NCI-H146 treated with DMSO at 0.1 percent for 48 hours (cell line): ENCODE data around the gene COA1.
"Not testable (repeated sequence)": the region's sequence is repeated elsewhere in the genome, so short reads cannot be mapped to it uniquely, and the experiment has no call there.

Experiments
- DNase-seq: peaks from one replicate; lab custom pipeline; 2025; ENCODE audit not compliant: unreplicated experiment; lab: John Stamatoyannopoulos, UW

The COA1 gene

GRCh38 chr7:43602256-43602655 is 127.1 kb downstream of the COA1 start:
- no peak for DNase-seq

GRCh38 chr7:43600056-43600455 is 129.3 kb downstream of the COA1 start:
- no peak for DNase-seq

DNA sequence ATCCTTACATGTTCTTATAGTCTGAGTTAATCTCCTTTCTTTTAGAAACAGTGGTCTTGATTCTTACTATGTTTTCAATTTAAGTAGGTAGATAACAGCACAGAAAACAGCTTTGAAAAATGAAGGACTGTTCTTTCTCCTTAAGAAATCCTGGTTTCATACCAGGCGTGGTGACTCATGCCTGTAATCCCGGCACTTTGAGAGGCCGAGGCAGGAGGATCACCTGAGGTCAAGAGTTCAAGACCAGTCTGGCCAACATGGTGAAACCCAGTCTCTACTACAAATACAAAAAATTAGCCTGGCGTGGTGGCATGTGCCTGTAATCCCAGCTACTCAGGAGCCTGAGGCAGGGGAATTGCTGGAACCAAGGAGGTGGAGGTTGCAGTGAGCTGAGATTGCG is 132.9 kb downstream of the COA1 start:
- DNase-seq: not testable (repeated sequence)

DNA sequence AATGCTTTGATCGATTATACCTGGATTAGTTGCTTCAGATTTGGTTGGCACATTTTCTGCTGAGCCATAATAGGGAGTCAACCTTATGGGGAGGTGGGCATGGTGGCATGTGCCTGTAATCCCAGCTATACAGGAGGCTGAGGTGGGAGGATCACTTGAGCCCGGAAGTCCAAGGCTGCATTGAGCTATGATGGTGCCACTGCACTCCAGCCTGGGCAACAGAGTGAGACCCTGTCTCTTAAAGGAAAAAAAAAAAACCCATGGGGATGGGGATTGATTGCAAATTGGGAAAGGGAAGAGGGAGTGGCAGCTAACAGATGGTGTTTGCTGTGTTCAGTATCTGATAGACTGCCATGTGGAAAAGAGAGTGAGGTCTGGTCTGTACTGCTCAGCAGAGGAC is 135.3 kb downstream of the COA1 start:
- DNase-seq: no peak

GRCh38 chr7:43593010-43593409 is 136.3 kb downstream of the COA1 start:
- no peak for DNase-seq

DNA sequence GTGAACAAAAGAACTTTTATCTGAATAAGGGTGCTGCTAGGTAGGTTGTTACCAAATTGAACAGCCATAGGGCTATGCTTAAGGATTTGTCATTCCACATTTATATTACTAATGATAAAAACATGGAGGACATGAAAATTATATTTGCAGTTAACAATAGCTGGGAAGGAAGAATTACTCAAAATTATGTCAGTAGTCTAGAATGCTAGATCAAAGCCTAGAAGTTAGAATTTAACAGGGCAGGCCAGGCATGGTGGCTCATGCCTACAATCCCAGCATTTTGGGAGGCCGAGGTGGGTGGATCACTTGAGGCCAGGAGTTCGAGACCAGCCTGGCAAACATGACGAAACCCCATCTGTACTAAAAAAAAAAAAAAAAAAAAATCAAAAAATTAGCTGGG is 137.0 kb downstream of the COA1 start:
- no peak for DNase-seq

DNA sequence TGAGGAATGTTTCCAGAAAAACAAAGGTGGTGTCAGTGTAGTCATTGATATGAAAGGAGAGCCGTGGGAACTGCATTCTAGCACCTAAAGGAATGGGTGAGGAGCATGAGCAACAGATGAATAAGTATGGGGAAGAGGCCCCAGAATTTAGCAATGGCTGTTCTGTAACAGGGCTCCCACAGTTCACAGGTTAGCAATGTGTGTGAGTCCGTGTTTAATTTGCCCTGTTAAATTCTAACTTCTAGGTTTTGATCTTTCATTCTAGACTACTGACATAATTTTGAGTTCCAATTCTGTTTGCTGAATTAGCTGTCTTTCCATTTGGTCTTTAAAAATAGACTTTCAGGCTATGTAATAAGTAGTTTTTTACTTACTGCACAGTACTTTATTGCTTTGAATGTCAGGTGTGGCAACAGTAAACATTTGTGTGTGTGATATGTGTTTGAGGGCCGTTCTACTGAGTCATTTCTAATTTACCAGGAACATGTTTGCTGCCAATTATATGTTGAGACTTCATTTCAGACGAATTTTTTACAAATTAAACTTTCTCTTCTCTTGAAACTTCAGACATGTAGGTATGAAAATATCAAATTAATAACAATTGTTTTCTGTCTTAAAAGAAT is 137.7 kb downstream of the COA1 start:
- DNase-seq: no peak

- DNase-seq: no peak
Observed at GRCh38 chr7:43590862-43591557, 138.3 kb downstream of the COA1 start.

- DNase-seq: no peak
Observed at GRCh38 chr7:43589728-43590127, 139.6 kb downstream of the COA1 start.
